Heart right ventricle (tissue), 16 donors: ENCODE results near the gene PAM16. TPM values are rescaled to one million over a fixed set of nuclear protein-coding genes. Genes with fewer than 3 reads are reported as not detected.
A peak's percentile ranks its signal among the peaks of the same experiment; 100 is the strongest.

Experiments used
- ATAC-seq, 8 donors: fragments of 200-7000 bp; cut with Tn5 transposase; one replicate each; pipeline ENCODE4 v1.9.1; 2020; ENCODE audit warnings: mild to moderate bottlenecking in 8 of 8, moderate library complexity in 8 of 8, moderate number of reproducible peaks in 1 of 8
- DNase-seq, 2 donors: peaks; one replicate each; pipeline ENCODE4 v3.0.0-alpha.2; 2020
- H3K27ac ChIP-seq, 10 donors: fragments of 200-600 bp; sonication (generic) in 2 of 10; one replicate each; pipeline versions ENCODE4 v1.5.0 to v1.8.0; 2020 to 2022; ENCODE audit warnings: mild to moderate bottlenecking in 3 of 10
- H3K27me3 ChIP-seq, 7 donors: fragments of 200-600 bp; one replicate each; pipeline ENCODE4 v1.8.0; 2021 to 2022; ENCODE audit warnings: mild to moderate bottlenecking in 2 of 7
- H3K36me3 ChIP-seq, 9 donors: fragments of 200-600 bp; sonication (generic) in 1 of 9; one replicate each; pipeline versions ENCODE4 v1.5.0 to v1.8.0; 2020 to 2022; ENCODE audit warnings: mild to moderate bottlenecking in 2 of 9
- H3K4me1 ChIP-seq, 9 donors: fragments of 200-600 bp; sonication (generic) in 1 of 9; one replicate each; pipeline versions ENCODE4 v1.5.0 to v1.8.0; 2020 to 2022; ENCODE audit warnings: mild to moderate bottlenecking in 4 of 9
- H3K4me3 ChIP-seq, 10 donors: fragments of 200-600 bp; sonication (generic) in 2 of 10; one replicate each; pipeline versions ENCODE4 v1.5.0 to v1.8.0; 2020 to 2022; ENCODE audit warnings: mild to moderate bottlenecking in 7 of 10, moderate library complexity in 2 of 10
- H3K9me3 ChIP-seq, 11 donors: fragments of 200-600 bp in 10 of 11; sonication (generic) in 2 of 11; one replicate each; pipeline versions ENCODE4 v1.5.0 to v1.8.0; 2013 to 2022; ENCODE audit warnings: mild to moderate bottlenecking in 2 of 11, control low read depth in 1 of 11, moderate library complexity in 1 of 11
- CTCF ChIP-seq, 9 donors: fragments of 200-600 bp; sonication (generic) in 2 of 9; IDR thresholded peaks; one replicate each; pipeline versions ENCODE4 v1.5.0 to v1.8.0; 2021 to 2022; ENCODE audit warnings: antibody characterized with exemption in 9 of 9, mild to moderate bottlenecking in 5 of 9, moderate library complexity in 1 of 9
- WGBS, 2 donors: extraction: QIAGEN DNeasy Blood & Tissue Kit; methylation state at CpG; one replicate each; pipeline ENCODE4 v1.1.7; 2013; ENCODE audit warnings: inconsistent platforms in 1 of 2; 5-methylcytosine and 5-hydroxymethylcytosine counted together
- intact Hi-C, 10 donors: fragments of 100-400 bp; cut with DNase I; formaldehyde crosslinking; loops; one replicate each; pipeline versions ENCODE4 v1.11.1 to v1.14.2; 2022
- polyA plus RNA-seq, 2 donors: library from polyadenylated mRNA; stranded (reverse); fragments of 200-250 nt; gene quantifications; one replicate each; pipeline ENCODE4 v1.2.3, GENCODE V29; 2013
- total RNA-seq, 10 donors: library from RNA; stranded (reverse); fragmentation: NEBNext Ultra II Directional in 3 of 10; extraction: Animal tissue kit (Norgen Biotek cat#: 25700) in 3 of 10; gene quantifications; one replicate each; pipeline versions ENCODE4 v1.2.1 to v1.2.4, GENCODE V29; 2021 to 2023
- donor health status: Arrhythmogenic right ventricular cardiomyopathy.
- donor health status: ischemic (EF 13 %, LVEDD 7.1; RV severe dilation, severe dysfunction).
- donor health status: healthy with polysubstance abuse.
- donor health status: DM: no; HTN: yes; CAD: no.
- donor health status: DM: no; HTN: no; CAD: no.
- donor health status: ischemic (EF 25% LVEDD 6.9; RV normal size, moderate dysfunction).
- donor health status: ischemic (EF 25% LVEDD 5.7; RV mildly dilated, moderate dysfunction).
- donor health status: healthy.
- donor health status: DM: yes; HTN: yes; CAD: no.
- donor health status: Ischemic cardiomyopathy.
- donor health status: ischemic (EF 35%, LVEDD 5.7; RV mildly dilated, moderate dysfunction).
- donor health status: nonischemic (EF 11% LVEDD 7.7; RV severe dilation, severe dysfunction).
- donor health status: DM: yes; HTN: yes; CAD: no.
- donor health status: PGD.
- donor health status: ischemic (EF 29% LVEDD 5.4; RV normal size, mild dysfunction).
- donor health status: nonischemic (EF 23%, LVEDD 6.1; RV moderate dilation, normal function).

The PAM16 gene
- total and polyA plus RNA-seq, 12 donors, result 44.2 to 288 (median 59.0) TPM

DNA sequence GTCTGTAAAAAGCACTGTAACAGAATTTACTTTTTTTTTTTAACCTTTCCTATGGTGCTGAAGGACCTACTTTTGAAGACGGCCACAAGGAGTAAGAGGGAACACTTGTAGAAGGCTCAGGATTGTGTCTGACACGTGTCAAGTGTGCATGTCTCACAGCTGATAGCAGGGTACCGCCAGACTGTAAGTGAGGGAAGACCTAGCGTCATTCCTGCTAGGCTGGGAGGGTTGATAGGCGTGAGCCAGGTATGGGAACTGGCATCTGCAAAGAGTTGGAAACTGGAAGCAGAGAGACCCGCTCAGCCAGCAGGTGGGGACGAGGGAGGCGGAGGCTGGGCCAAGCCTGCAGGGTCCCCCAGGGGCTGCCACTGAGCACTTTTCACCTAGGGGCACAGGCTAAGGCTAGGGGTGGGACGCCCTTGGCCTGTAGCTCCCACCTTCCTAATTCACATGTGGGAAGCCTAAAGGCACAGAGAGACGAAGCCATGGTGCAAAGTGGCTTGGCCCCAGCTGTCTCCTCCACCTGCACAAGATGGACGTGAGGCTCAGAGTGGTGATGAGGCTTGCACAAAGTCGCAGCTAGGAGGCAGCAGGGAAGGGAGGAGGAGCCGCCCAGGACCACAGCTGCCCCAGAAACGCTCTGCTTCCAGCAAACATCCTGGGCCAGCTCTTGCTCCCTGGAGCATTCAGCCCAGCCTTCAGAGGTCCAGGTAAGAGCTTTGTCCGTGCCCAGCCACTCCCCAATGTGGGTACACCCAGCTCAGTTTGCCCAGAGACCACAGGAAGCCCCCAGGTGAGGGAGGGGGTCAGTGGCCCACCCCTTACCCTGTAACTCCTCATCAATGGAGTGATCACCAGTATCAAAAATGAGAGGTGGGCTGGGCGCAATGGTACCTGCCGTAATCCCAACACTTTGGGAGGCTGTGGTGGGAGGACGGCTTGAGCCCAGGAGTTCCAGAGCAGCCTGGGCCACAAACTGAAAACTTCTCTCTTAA is 39.4 kb upstream of the PAM16 start:
- Histone ChIP-seq H3K4me1 (peaks cover 3 to 71% (median 38%) of the 10 kb centered on the region in 9 donors), H3K4me3 (no peak overlapping the region), H3K9me3 (no peaks in the 10 kb centered on the region), H3K36me3 (peaks cover 0 to 95% (median 0%) of the 10 kb centered on the region in 9 donors), H3K27ac (peak overlapping the region in 8 of 10 donors; percentile 16 to 83 (median 80)), H3K27me3 (no peaks in the 10 kb centered on the region)
- WGBS, 2 donors, result 88 to 90% methylated on average over 18 of the region's 18 CpGs
- ATAC-seq (no peak), DNase-seq (no peak)
- peak in 2 of 9 donors; percentile 14 to 22 for TF ChIP-seq CTCF (IDR thresholded peaks at IDR 0.05)
- intact Hi-C loops, result no loop called here

DNA sequence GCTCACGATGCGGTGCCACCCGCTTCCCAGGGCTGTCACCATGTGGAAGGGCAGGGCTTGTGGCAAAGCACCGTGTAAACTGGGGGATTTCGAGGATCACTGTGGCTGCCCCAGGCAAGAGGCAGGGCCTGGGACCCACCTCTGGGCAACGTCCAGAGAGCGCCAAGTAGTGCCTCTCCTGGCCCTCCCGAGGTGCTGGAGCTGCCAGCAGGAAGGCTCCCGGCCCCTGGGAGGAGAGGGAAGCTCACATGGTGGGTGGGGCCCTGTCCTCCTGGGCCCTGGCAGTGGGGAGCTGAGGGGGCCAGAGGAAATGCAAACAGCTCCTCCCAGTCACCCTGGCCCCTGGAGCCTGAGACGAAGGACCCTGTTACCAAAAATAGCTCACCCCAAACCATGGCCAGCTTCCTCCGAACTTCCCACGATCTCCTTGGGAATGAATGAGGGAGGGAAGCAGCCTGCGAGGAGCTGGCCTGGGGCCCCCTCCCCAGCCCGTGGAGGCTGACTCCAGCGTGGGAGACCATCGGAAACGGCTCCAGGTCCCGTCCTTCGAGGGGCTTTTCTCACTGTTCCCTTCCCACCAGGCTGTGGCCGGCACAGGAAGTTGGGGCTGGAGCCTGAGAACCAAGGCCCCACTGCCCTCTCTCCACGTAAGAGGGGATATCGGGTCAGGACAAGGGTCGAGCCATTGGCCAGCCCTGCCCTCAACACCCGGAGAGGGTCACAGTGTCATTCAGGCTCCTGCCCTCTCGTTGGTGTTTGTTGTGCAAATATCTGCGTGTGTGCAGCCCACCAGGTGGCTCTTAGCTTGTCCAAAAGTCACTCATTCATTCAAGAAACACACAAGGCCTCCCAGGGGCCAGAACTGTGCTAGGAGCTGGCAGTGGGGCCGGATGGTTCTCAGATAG is 38.2 kb upstream of the PAM16 start:
- Histone ChIP-seq H3K4me3 (no peak overlapping the region), H3K4me1 (peaks cover 3 to 81% (median 38%) of the 10 kb centered on the region in 9 donors), H3K36me3 (peaks cover 0 to 95% (median 0%) of the 10 kb centered on the region in 9 donors), H3K27me3 (no peaks in the 10 kb centered on the region), H3K27ac (peak overlapping the region; percentile 5 to 83 (median 80)), H3K9me3 (no peaks in the 10 kb centered on the region)
- intact Hi-C loops, result loop anchor here in 1 of 10 donors (2.0 kb wide), 1 partner anchor 15 kb away; no protein-coding TSS in a partner anchor
- WGBS, 2 donors, result 59 to 62% methylated on average over 27 of the region's 27 CpGs
- ATAC-seq, result peak in 7 of 8 donors; percentile 10 to 58 (median 27)
- TF ChIP-seq CTCF (IDR thresholded peaks at IDR 0.05), result no peak
- DNase-seq, result peak in 1 of 2 donors; percentile 46

GRCh38 chr16:4388271-4389021 is 37.3 kb upstream of the PAM16 start:
- intact Hi-C loops, result loop anchor here in 1 of 10 donors (2.0 kb wide), 1 partner anchor 14 kb away; no protein-coding TSS in a partner anchor
- Histone ChIP-seq H3K27ac (peak overlapping the region; percentile 5 to 83 (median 80)), H3K4me1 (peaks cover 3 to 90% (median 38%) of the 10 kb centered on the region in 9 donors), H3K4me3 (no peak overlapping the region), H3K36me3 (peaks cover 0 to 95% (median 0%) of the 10 kb centered on the region in 9 donors), H3K9me3 (no peaks in the 10 kb centered on the region), H3K27me3 (no peaks in the 10 kb centered on the region)
- 75 to 77% methylated on average over 18 to 19 of the region's 19 CpGs for WGBS, 2 donors
- peak; percentile 36 to 72 (median 46) for ATAC-seq
- no peak for TF ChIP-seq CTCF (IDR thresholded peaks at IDR 0.05)
- DNase-seq, result peak; percentile 62 to 67
